GM12891 (cell line): ENCODE results near the gene DHCR24. TPM values are rescaled to one million over a fixed set of nuclear protein-coding genes. Genes with fewer than 3 reads are reported as not detected.
A peak's percentile ranks its signal among the peaks of the same experiment; 100 is the strongest.
"Not testable (repeated sequence)": the region's sequence is repeated elsewhere in the genome, so short reads cannot be mapped to it uniquely, and the experiment has no call there.

Source experiments
- DNase-seq: peaks from one replicate; pipeline ENCODE4 v3.0.0; 2011; ENCODE audit warnings: low spot score; ENCODE audit not compliant: insufficient read length
- FAIRE-seq: peaks from 2 replicates; lab custom pipeline; 2011; peaks lifted over from hg19 to GRCh38; lab: Jason Lieb, UNC
- PAX5 ChIP-seq: IDR thresholded peaks from 2 replicates; pipeline ENCODE4 v1.6.1; 2011; ENCODE audit warnings: low read length, moderate library complexity, mild to moderate bottlenecking; ENCODE audit not compliant: insufficient read depth, severe bottlenecking
- POLR2A ChIP-seq: IDR thresholded peaks from 2 replicates; pipeline ENCODE4 v1.6.1; 2011; ENCODE audit warnings: low read depth, low read length, control low read depth
- POLR2AphosphoS5 ChIP-seq: IDR thresholded peaks from 2 replicates; pipeline ENCODE4 v1.6.1; 2011; ENCODE audit warnings: low read depth, low read length, control low read depth
- POU2F2 ChIP-seq: IDR thresholded peaks from 2 replicates; pipeline ENCODE4 v1.6.1; 2011; ENCODE audit warnings: low read depth, mild to moderate bottlenecking, control low read depth, low read length, moderate library complexity
- SPI1 ChIP-seq: IDR thresholded peaks from 2 replicates; pipeline ENCODE4 v1.6.1; 2011; ENCODE audit warnings: low read depth, low read length, control low read depth
- TAF1 ChIP-seq: IDR thresholded peaks from 2 replicates; pipeline ENCODE4 v1.6.1; 2011; ENCODE audit warnings: low read depth, low read length, control low read depth
- polyA plus RNA-seq: library from polyadenylated mRNA; unstranded; fragments of >200 nt; gene quantifications from one replicate; pipeline ENCODE4 v1.2.1, GENCODE V29; 2012; ENCODE audit warnings: low read depth, missing spikeins, inconsistent platforms; ENCODE audit not compliant: missing spikeins

Gene DHCR24, protein sequence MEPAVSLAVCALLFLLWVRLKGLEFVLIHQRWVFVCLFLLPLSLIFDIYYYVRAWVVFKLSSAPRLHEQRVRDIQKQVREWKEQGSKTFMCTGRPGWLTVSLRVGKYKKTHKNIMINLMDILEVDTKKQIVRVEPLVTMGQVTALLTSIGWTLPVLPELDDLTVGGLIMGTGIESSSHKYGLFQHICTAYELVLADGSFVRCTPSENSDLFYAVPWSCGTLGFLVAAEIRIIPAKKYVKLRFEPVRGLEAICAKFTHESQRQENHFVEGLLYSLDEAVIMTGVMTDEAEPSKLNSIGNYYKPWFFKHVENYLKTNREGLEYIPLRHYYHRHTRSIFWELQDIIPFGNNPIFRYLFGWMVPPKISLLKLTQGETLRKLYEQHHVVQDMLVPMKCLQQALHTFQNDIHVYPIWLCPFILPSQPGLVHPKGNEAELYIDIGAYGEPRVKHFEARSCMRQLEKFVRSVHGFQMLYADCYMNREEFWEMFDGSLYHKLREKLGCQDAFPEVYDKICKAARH
- polyA plus RNA-seq: 59.4 TPM

DNA sequence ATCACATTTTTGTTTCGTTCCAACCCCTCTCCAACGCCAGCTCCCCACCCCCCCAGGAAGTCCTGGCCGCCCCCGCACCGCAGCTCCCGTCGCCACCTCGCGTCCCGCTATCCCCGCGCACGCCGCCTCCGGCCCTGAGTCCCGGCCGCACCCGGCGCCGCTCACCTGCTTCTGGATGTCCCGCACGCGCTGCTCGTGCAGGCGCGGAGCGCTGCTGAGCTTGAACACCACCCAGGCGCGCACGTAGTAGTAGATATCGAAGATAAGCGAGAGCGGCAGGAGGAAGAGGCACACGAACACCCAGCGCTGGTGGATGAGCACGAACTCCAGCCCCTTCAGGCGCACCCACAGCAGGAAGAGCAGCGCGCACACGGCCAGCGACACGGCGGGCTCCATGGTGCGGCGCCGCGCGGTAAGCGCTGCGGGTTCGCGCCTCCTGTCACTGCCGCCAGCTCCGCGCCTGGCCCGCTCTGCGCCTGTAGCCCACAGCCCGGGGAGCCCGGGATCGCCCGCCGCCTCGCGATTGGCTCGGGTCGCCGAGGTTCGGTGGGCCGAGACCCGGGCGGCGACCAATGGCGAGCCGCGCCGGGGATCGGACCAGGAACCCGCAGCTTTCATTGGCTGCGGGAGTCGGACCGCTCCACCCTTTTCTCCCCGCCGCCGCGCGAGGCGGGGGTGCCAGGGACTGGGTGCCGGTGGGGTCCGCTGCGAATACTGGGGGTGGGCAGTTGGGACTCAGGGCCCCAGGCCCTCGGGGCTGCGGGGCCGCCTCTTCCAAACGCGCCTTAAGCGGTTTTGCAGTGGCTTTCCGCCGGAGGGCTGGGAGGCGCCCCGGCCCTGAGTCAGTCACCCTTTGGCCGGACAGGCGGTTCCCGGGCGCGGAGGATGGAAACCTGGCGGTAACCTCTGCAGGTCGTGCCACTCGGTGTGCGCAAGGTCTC, at the start of gene DHCR24:
DHCR24 (minus strand) TSS at position 472 of the 941 bp plus-strand sequence; CDS start at position 396, 76 bp downstream.
- peak; percentile 60; the same call in 1 of the 2 replicates for TF ChIP-seq TAF1
- no peak for TF ChIP-seq POU2F2
- TF ChIP-seq POLR2AphosphoS5: peak; percentile 76; the same call in 1 of the 2 replicates
- no peak for TF ChIP-seq PAX5
- TF ChIP-seq POLR2A: peak; percentile 76
- TF ChIP-seq SPI1: no peak
- DNase-seq: peak; percentile 97
- peak; percentile 90 for FAIRE-seq

- FAIRE-seq (no peak), DNase-seq (no peak)
- TF ChIP-seq PAX5: no peak
These were observed 49.8 kb upstream of the DHCR24 start for GRCh38 chr1:54936791-54937190.

DNA sequence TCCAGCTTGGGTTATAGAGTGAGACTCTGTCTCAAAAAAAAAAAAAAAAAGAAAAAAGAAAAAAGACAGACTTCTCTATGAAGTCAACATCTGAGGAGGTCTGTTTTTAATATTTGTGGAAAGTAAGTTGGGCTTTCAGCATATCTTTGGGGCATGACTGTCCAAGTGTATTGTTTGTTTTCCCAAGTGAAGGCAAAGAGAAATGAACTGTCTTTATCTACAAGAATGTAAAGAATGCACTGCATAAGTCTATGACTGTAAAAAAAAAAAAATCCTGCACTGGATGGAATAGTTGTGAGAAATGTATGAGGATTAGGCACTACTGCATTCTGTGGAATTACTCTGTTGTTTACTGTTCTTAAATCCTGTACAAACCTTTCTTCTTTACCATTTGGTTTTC, 47.9 kb upstream of the DHCR24 start:
- TF ChIP-seq POLR2AphosphoS5 (no peak), SPI1 (no peak), TAF1 (no peak), PAX5 (no peak), POLR2A (no peak), POU2F2 (no peak)
- no peak for FAIRE-seq
- DNase-seq: no peak

GRCh38 chr1:54934081-54934480, 47.1 kb upstream of the DHCR24 start:
- not testable (repeated sequence) for DNase-seq, FAIRE-seq

GRCh38 chr1:54931275-54931840, 44.4 kb upstream of the DHCR24 start:
- DNase-seq: no peak
- no peak for TF ChIP-seq TAF1
- FAIRE-seq: no peak

DNA sequence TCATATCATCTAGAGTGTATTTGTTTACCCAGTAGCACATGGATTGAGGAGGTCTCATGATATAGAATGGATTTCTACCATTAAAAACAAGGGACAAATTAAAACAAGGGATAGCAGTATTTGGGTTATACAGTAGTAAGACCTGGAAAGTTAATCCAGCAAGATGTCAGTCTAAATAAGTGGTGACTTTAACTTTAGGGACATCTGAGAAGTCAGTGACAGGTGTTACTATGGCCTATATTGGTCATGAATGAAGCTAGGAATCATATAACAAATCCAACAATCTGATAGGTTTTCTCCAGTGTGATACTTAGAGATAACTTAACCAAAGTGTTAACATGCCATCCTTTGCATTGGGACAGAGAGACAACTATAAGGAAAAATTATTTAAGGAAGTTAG, 42.7 kb upstream of the DHCR24 start:
- TF ChIP-seq TAF1 (no peak), POLR2A (no peak), SPI1 (no peak), PAX5 (no peak), POU2F2 (no peak), POLR2AphosphoS5 (no peak)
- FAIRE-seq (no peak), DNase-seq (no peak)

DNA sequence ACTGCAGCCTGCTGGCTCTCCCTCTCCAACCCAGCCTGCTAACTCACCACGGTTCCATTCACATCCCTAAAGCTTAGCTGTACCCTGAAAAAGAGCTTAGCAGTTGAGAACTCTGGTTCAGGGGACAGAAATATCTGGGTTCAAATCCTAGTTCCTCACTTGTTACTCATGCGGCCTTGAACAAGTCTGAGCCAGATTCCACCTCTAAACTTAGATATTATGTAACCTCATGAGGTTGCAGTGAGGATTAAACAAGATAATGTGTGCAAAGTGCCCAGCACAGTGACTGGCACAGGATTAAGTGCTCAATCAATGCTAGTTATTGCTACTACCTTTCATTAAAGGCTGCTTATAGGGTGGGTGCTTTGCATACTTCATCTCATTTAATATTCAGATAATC, 41.3 kb upstream of the DHCR24 start:
- TF ChIP-seq POLR2A (no peak), PAX5 (no peak), POU2F2 (no peak), POLR2AphosphoS5 (no peak), TAF1 (no peak), SPI1 (no peak)
- DNase-seq: no peak
- FAIRE-seq: no peak

DNA sequence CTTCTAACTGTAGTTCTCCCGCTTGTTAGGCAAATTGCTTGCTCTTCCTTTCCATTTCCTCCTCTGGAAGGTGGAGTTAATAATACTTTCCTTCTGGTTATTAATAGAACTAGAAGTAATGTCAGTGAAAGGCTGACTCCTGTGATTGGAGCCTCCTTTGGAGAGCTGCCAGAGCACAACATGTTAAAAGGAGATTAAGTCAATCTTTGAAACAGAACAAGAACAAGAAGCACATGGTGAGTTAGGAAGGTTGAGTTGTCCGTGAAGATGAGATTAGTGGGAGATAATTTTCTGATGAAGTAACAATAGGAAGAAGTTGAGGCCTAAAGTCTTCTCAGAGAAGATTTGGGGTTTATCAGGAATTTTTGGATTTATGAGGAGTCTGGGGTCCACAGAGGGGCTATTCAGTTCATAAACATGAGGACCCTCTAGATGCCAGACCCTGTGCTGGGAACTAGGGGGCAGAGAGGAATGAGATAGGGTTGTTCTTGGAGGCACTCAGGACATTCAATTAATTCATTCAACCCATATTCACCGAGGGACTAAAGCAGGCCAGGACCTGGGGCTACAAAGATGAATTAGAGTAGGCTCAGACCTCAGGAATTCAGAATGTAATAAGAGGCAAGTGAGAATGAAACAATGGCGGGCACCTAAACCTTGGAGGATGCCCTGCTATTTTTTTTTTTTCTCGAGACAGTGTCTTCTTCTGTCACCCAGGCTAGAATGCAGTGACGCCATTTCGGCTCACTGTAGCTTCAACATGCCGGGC, 40.7 kb upstream of the DHCR24 start:
- DNase-seq: no peak
- no peak for TF ChIP-seq POLR2A
- no peak for TF ChIP-seq POLR2AphosphoS5
- TF ChIP-seq SPI1: no peak
- no peak for TF ChIP-seq POU2F2
- no peak for TF ChIP-seq PAX5
- TF ChIP-seq TAF1: no peak
- FAIRE-seq: no peak

GRCh38 chr1:54926970-54927369, 40.0 kb upstream of the DHCR24 start:
- no peak for DNase-seq
- FAIRE-seq: no peak
- no peak for TF ChIP-seq POLR2A
- TF ChIP-seq POLR2AphosphoS5: no peak
- no peak for TF ChIP-seq POU2F2
- no peak for TF ChIP-seq PAX5
- TF ChIP-seq SPI1: no peak
- TF ChIP-seq TAF1: no peak
